ENCODE measurements around the gene C12orf42. TPM values are rescaled to one million over a fixed set of nuclear protein-coding genes. Genes with fewer than 3 reads are reported as not detected.

The C12orf42 gene
- total RNA-seq: not detected in 2 replicates

DNA sequence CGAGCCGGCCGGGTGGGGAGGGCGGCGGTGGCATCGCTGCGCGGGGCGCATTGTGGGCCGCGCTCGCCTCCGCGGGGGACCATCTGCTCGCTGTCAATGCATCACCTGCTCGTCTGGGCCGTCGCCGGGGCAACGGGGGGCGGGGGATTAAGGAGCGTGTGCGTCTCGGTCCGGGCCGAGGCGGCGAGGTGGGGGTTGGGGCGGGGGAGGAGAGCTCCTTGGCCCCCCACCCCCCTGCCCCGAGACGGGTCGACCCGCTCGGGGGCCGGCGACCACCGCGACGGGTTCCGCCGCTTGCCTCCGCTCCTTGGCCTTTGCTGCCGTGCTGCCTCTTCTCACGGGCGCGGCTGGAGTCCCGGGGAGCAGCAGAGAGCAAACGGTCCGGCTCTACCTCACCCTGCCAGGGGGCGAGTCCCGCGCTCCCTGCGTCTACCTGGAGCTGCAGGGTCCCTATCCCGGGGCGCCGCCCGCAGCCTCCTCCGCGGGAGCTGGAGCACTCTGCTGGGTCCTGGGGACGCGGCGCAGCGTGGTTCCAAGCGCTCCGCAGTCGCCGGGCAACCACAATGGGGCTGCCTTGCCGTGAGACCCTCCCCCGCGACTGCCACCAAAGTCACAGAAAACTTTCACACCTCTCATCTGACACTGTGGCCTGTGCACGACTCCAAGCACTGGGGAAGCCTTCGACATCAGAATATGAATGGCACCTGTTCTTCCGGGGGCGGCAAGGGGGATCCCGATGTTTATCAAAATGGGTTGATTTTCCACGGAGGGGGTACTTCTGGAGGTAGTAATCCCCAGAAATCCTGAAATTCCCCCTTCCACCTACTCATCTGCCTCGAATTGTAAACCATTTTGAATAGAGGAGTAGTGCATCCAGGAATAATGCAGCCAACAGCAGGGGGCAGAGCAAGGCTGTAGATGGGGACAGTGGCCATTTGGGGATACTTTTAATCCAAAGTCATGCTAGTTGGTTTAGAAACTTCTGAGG lies at the start of gene C12orf42:
Gene C12orf42 (minus strand): TSS at position 500 of the 988 bp plus-strand sequence. CDS start 17,542 bp downstream, outside the sequence.
- peak; percentile 19 to 57 for DNase-seq (ENCODE audit: low read depth in 2 of 2)

DNA sequence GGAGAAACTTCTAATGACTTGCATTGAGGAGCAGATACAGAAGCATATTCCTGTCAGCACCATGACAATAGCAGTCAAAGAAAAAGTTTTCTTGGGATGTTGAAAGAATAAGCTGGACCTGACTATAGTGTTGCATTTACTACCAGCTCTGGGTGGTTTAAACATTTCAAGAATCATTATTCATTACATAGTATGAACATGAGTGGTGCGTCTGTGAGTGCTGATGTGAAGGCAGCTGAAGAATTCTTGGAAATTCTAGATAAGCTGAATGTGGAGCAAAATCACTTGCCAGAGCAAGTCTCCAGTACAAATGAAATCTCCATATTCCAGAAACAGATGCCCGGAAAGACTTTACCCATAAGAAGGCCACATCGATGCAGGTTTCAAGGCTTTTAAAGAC lies 46.3 kb upstream of the C12orf42 start:
- DNase-seq (ENCODE audit: low read depth in 2 of 2): no peak

DNA sequence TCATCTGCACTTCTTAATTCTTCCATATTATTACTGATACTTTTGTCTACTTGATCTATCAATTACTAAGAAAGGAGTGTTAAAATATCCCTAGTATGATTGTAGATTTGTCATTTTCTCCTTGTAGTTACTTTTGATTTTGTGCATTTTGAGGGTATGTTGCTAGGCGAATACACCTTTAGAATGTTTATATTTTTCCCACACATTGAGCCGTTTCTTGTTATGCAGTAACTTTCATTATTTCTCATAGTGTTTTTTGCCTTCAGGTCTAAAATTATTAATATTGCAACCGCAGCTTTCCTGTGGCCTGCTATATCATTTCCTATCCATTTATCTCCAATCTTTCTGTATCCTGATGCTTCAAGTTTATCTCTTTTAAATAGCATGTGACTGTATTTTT lies 44.6 kb upstream of the C12orf42 start:
- no peak for DNase-seq (ENCODE audit: low read depth in 2 of 2)

DNA sequence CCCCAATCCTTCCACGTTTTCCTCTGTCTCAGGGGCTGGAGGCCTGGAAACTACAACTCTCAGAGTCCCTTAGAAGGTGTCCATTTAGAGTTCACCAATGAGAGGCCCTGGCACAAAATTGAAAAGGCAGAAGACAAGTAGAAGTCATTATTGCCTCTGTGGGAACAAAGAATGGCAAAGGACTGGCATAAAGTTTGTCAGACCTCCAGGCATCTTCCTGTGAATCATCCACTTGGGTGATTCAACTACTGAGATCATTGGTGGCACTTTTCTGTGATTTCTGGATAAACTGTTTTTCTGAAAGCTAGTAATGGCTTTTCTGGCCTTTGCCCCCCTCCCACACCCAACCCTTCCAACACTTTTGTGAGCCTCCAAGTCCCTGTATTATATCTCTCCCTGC lies 42.6 kb upstream of the C12orf42 start:
- peak in 1 of 2 donors; percentile 6 for DNase-seq (ENCODE audit: low read depth in 2 of 2)

DNA sequence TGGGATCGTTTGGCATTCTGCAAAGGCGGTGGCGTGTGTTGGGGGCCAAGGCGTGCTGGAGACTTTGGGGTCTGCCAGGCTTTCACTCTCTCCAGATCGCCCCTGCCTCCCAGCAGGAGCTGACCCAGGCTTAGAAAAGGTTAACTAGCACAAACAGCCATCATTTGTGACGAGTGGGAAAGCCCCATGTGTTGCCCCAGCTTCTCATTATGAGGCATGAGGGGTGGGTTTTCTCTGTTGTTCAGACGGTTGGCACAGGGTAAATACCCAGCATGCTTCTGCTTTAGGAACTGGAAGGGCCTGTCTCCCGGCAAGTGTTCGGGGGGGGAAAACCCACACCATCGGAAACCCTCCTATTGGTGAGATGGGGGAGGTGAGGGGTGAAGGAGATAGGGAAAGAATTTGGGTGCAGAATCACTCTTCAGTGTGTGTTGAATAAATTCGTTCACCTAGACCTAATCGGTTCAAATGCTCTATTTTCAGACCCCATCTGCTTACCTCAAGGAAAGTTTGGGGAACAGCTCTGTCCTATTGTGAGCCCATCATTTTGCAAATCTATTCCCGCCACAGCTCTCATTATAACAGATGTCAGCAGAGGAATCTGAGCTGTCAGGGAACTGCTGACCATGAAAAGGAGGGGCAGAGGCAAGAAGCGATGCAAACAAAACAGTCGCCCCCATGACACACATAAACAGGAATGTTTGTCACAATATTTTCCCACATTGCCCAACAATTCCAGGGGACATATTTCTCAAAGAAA lies 34.7 kb upstream of the C12orf42 start:
- DNase-seq (ENCODE audit: low read depth in 2 of 2): no peak

DNA sequence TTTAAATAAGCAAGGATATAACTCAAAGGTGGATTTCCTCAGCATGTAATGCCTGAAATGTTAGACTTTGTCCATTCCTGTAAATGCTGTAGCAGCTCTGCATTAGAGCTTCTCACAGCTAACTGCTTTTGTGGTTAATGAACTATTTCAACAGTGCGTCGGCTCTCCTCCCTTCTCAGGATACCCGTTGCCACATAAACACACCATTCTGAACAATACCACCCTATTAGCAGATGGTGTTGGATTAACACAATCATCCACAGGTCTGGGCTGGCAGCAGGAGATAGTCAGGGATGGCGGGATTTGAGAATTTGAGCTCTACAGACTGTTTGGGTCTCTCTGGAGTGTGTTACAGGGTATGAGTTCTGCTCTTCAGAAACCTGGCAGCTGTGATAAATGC lies 33.5 kb upstream of the C12orf42 start:
- no peak for DNase-seq (ENCODE audit: low read depth in 2 of 2)

DNA sequence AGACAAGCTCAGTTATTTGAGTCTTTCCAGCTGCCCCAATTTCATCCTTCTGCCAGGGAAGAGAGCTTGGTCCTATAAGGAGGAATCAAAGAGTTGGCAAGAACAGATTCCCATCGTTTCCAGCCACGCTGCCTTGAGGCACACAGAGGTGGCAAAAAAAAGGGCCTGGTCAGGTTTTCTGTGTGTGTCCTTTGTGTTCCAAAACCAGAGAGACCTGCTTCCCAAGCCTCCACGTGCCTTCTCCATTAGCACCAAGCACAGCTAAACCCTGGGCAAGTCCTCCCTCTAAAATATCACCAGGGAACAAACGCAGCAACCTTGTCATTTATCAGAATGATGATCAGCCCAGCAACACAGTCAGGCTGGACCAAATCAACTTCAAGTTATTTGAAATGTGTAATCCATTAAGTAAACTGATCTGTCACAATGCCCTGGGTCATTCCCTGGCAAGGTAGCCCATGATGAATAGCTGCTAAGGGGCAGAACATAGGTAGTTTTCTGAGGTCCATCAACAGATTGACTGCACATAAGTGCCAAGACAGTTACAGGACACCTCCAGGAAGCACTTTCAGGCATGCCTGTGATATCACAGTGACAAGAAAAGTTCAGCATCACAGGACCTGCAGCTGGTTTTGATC lies 28.6 kb upstream of the C12orf42 start:
- no peak for DNase-seq (ENCODE audit: low read depth in 2 of 2)

DNA sequence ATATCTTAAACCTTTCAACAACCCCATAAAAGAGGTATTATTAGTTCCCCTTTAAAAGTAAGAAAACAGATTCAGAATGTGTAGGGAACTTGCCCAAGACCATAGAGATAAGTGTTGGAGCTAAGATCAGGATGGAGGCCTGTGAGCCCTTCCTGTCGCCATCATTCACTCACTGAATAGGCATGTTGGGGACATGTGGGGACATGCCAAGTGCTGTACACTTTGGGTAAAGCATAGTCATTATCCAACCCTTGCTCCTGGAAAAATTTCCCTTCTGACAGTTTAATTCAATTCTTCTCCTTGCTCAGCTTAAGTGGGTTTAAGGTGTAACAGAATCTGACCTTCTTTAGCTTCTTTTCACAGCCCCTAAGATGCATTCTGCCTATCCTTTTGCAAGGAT lies 28.0 kb upstream of the C12orf42 start:
- DNase-seq (ENCODE audit: low read depth in 2 of 2): no peak

DNA sequence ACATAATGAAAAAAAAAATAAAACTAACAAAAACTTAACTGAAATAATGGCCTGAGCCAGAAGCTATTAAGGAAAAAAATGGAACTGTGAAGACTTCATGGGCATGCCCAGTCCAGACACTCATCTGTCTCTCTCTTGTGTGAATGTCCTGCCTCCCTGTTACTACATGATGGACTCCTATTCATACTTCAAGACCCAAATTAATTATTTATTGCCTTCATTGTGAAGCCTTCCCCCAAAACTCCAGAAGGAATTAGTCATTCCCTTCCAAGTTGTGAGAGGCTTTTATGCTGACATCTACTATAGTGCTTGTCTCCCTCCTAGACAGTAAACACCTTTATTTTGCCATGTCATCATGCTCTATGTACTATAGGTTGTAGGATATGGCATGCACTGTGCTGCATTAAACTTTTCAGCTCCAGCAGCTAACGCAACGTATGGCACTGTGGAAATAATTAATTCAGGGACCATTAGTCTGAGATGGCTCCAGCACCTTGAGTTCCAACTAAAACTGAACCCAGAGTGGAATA lies 25.0 kb upstream of the C12orf42 start:
- DNase-seq (ENCODE audit: low read depth in 2 of 2): no peak

DNA sequence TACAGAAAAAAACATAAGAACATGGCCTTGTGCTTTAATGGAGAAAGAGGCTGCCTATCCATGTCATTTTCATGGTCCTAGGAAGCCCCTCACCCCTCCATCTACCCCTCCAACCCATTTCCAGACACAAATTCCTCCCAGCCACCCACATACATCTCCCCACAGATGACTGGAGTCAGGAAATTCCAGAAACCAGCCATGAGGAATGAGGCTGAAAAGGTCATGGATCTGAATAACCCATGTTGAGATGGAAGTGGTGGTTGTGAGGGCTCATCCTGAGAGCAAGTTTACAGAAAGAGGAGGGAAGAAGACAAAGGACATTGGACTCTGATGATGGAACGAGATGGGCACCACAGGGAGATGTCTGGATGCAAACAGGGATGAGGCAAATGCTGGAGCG lies 23.9 kb upstream of the C12orf42 start:
- DNase-seq (ENCODE audit: low read depth in 2 of 2): no peak

DNA sequence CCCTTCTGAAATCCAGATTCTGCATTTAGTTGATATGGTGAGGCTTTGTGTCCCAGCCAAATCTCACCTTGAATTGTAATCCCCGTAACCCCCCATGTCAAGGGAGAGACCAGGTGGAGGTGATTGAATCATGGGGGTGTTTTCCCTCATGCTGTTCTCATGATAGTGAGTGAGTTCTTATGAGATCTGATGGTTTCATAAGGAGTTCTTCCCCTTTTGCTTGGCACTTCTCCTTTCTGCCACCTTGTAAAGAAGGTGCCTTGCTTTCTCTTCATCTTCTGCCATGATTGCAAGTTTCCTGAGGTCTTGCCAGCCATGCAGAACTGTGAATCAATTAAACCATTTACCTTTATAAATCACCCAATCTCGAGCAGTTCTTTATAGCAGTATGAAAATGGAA lies 23.1 kb upstream of the C12orf42 start:
- no peak for DNase-seq (ENCODE audit: low read depth in 2 of 2)

DNA sequence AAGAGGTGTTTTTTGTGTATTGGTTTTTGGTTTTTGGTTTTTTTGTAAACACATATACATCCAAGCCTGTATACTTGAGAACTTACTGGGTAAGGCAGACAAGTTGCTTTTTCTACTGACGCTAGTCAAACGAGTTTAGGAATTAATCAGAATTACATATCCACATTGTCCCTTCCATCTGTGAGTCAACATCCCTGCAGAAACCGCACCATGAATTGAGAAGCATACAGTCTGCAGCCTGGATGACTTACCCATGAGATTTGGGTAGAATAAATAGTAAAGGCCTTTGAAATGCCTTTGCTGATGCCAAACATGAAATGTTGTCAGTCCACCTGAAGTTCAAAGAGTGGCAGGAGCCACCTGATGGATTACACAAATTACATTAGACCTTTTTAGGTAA lies 21.4 kb upstream of the C12orf42 start:
- no peak for DNase-seq (ENCODE audit: low read depth in 2 of 2)

DNA sequence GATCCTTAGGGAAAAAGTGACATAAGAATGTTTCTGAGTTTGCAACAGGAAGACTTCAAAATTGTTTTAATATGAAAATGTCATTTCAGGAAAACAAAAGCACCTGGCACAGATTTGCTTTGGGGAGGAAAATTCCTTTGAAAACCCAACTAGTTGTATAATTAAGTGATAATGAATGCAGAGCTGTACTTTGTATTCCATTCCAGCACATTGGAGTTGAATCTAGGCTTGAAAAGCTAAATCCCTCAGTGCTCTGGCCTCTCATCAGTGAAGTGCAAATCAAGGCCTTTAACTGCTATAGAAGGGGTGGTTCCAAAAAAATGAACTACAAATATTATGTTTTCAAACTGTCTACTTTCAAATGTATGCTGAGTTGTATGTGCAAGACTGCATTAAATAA lies 19.6 kb upstream of the C12orf42 start:
- DNase-seq (ENCODE audit: low read depth in 2 of 2): no peak

DNA sequence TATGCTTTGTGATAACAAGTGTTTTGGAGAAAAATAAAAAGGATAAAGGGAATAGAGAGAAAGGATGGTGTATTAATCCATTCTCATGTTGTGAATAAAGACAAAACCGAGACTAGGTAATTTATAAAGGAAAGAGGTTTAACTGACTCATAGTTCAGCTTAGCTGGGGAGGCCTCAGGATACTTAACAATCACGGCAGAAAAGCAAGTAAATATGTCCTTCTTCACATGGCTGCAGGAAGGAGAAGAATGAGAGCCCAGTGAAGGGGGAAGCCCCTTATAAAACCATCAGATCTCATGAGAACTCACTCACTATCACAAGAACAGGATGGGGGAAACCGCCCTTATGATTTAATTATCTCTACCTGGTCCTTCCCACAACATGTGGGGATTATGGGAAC lies 18.1 kb upstream of the C12orf42 start:
- no peak for DNase-seq (ENCODE audit: low read depth in 2 of 2)

DNA sequence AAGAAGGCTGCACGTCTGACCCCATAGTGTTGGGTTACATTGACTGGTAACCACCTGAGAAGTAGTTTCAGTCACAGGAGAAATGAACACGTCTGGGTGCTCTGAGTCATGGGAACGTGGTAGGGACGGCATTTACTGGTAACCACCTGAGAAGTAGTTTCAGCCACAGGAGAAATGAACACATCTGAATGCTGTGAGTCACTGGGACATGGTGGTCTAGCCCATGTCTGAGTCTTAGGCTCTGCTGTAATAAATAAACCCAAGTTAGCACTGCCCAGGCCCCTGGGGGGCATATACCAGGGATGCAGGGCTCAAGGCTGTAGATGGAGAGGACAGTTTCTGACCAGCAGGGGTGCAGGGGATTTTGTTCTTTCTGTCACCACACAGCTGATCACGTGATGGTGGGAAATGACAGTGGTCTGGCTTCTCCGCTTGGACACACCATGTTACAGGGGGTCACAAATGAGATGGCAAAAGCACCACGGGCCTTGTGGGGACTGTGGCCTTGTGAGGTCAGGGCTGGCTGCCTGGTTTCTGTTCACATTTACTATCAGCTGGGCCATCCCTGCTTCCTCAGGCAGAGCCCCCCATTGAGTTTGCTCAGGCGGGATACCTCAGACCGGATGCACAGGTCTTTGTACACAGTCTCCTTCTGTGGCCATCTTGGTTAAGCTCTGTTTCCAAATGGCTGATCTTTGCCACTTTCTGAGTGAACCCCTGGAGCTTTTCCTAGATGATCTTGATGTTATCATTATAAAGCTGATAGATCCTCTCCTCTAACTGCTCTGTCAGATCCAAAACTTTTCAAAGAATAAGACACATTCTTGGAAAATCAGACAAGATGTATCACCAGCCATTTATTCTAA lies 9.8 kb upstream of the C12orf42 start:
- DNase-seq (ENCODE audit: low read depth in 2 of 2): no peak

DNA sequence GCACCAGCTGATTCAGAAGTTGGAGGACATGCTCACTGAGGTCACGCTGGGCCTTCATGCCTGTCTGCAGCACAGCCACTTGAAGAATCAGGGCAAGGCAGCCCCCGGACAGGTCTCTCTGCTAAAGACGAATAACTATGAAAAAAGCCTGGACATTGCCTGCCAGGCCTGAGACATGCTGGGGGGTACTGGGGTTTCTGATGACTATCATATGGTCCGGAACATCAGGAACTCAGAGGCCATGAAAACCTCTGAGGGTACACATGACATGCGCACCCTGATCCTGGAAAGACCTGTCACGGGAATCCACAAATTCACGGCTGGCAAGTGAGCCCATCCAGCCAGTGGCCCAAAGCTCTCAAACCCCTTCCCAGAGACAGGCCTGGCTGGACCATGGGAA lies 8.8 kb upstream of the C12orf42 start:
- DNase-seq (ENCODE audit: low read depth in 2 of 2): no peak

DNA sequence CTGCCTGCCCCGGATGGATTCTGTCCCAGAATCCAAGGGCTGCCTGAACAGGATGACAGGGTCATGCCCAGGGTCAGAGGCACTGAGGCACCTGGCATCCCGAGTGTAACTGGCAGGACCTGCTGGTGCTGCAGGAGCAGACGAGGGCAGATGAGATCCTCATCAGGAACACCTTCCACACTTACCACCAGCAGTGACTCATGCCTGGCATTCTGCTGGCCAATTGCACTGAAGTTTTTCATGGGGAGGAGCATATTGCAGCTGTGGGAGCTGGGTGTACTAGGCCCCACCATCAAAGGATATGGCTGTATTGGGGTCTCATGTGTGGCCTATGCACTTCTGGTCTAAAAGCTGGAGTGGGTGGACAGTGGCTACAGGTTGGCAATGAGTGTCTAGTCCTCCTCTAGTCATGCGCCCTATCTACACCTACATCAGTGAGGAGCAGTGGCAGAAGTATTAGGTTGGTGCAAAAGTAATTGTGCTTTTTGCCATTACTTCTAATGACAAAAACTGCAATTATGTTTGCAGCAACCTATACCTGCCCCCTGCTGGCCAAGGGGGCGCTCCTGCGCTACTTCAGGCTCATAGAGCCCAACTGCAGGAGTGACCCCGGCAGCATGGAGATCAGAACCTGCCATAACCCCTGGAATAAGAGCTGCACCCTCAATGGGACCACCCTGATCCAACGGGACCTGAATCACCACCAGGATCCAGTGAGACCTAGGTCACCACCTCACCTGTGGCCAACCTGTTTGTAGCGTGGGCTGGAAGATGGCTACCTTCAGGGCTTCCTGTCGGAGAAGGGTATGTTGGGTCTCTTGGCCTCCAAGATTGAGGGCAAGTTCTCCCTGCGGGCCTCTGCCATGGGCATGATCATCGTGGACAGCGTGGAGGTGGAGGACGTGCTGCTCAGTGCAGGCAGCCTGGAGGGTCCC lies 8.0 kb upstream of the C12orf42 start:
- DNase-seq (ENCODE audit: low read depth in 2 of 2): peak in 1 of 2 donors; percentile 7

DNA sequence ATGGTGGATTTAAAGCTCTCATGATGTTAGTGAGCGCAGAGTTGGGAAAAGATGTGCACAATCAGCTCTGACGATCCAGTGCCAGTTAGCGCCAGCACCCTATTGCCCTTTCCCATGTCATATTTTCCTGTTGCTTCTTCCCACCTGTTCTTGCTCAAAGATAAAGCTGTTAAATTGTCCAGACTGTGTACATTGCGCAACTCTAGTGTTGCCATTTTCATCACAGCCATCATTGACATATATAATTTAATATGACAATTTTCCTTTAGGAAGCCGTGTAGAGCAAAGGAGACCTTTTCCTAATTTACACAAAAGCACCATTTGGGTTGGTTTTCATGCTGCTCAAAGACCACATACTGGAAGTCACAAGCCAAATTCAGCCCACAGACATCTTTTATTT lies 5.7 kb upstream of the C12orf42 start:
- no peak for DNase-seq (ENCODE audit: low read depth in 2 of 2)

DNA sequence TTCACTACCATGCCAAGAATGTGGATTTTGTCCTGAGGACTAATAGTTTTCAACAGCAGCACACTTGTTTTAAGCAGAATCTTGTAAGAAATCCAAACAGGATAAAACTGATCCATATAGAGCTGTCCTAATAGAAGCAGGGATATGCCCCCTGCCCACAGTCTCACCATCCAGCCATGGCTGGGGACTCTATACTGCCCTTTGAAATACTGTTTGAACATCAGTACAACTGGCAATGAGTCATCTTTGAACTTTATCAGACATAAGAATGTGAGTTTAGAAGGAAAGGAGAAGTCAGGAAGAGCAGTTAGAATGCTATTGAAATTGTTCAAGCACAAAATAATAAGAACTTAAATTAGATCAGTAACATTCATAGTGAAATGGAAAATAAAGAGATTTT lies 3.8 kb upstream of the C12orf42 start:
- no peak for DNase-seq (ENCODE audit: low read depth in 2 of 2)

DNA sequence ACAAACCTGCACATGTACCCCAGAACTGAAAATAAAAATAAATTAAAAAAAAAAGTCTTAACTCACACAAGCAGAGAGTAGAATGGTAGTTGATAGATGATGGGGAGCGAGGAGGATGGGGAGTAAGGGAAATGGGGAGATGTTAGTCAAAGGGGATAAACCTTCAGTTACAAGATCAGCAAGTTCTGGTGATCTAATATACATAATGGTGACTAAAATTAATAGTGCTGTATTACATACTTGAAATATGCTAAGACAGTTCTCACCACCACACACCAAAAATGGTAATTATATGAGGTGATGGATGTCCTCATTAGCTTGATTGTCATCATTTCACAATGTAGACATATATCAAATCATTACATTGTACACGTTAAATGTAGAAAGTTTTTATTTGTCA lies 3.2 kb upstream of the C12orf42 start:
- DNase-seq (ENCODE audit: low read depth in 2 of 2): no peak
